Naive B cell (primary cell): Measurements from ENCODE around the gene CCDC13. TPM values are rescaled to one million over a fixed set of nuclear protein-coding genes. Genes with fewer than 3 reads are reported as not detected.

Experiments
- ATAC-seq, 2 donors: fragments of 150-1000 bp; cut with Tn5 transposase; 2 replicates each; pipeline ENCODE4 v1.10.0; 2021; ENCODE audit warnings: low read depth in 2 of 2, mild to moderate bottlenecking in 2 of 2, moderate library complexity in 2 of 2
- DNase-seq: peaks from one replicate; pipeline ENCODE4 v3.0.0; 2022
- H3K27ac Mint-ChIP-seq, 6 donors: one replicate each; pipeline ENCODE4 v1.8.0; 2020 to 2022; ENCODE audit warnings: mild to moderate bottlenecking in 6 of 6, mixed read lengths in 6 of 6, moderate library complexity in 5 of 6, inconsistent platforms in 2 of 6
- H3K27me3 Mint-ChIP-seq, 3 donors: one replicate each; pipeline ENCODE4 v1.8.0; 2021 to 2022; ENCODE audit warnings: mixed read lengths in 3 of 3, mild to moderate bottlenecking in 1 of 3
- H3K36me3 Mint-ChIP-seq, 2 donors: one replicate each; pipeline ENCODE4 v1.8.0; 2020 to 2022; ENCODE audit warnings: mixed read lengths in 2 of 2, inconsistent platforms in 1 of 2, mild to moderate bottlenecking in 1 of 2
- H3K4me1 Mint-ChIP-seq, 3 donors: one replicate each; pipeline ENCODE4 v1.8.0; 2020 to 2022; ENCODE audit warnings: mixed read lengths in 3 of 3, inconsistent platforms in 1 of 3, mild to moderate bottlenecking in 1 of 3, moderate library complexity in 1 of 3
- H3K4me3 Mint-ChIP-seq, 8 donors: one replicate each; pipeline ENCODE4 v1.8.0; 2020 to 2022; ENCODE audit warnings: mild to moderate bottlenecking in 8 of 8, mixed read lengths in 8 of 8, moderate library complexity in 8 of 8, inconsistent platforms in 2 of 8
- H3K9me3 Mint-ChIP-seq, 7 donors: one replicate each; pipeline ENCODE4 v1.8.0; 2020 to 2022; ENCODE audit warnings: mixed read lengths in 7 of 7, mild to moderate bottlenecking in 5 of 7, inconsistent platforms in 2 of 7, moderate library complexity in 1 of 7
- polyA plus RNA-seq, 6 donors: library from polyadenylated mRNA; unstranded; fragments of 300-500 nt; fragmentation: Illumina TruSeq; gene quantifications; one replicate each; pipeline ENCODE4 v1.2.3, GENCODE V29; 2021; ENCODE audit warnings: low read depth in 6 of 6

CCDC13 gene
- polyA plus RNA-seq, 6 donors from 2014 or later: 0.39 to 1.2 (median 0.56) TPM; not detected in 1

DNA sequence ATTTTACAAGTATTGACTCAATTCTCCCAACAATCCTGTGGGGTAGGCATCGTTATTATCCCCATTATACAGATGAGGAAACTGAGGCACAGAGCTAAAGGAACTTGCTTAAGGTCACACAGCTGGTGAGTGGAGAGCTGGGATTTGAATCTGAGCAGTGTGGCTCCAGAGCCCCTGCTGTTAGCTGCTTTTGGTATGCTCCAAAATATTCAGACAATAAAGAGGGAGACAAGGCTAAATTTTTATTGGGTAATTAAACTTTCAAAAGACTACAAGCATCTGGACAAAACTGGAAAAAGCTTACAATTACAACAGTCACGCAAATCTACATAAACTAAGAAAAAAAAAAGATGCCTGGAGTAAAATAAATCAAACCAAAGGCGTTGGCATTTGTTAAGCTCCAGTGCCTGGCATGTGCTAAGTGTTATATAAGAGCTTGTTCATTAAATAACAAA is 27.7 kb downstream of the CCDC13 start:
- no peaks in the 10 kb centered on the region for H3K36me3 Mint-ChIP-seq
- DNase-seq: no peak

DNA sequence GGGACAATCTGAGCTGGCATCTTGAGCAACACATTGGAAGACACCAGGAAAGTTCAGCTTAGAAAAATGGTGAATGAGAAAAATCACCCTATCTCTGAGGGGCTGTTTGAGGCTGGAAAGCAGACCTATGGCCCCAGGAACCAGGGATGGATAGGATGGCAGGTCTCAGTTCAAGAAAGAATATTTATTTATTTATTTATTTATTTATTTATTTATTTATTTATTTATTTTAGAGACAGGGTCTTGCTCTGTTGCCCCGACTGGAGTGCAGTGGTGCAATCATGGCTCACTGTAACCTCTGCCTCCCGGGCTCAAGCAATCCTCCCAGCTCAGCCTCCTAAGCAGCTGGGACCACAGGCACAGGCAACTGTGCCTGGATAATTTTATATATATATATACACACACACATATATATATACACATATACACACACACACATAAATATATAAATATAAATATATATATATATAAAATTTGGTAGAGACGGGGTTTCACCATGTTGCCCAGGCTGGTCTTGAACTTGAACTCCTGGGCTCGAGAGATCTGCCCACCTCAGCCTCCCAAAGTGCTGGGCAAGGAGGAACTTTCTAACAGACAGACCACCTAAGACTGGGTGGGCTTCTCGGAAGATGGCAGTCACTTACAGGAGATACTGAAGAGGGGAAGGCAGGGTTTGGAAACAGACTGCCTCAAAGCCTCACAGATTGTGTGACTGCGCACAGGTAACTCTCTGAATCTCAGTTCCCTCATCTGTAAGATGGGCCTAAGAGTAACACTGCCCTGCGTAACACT is 29.7 kb downstream of the CCDC13 start:
- ATAC-seq: no peak
- H3K27ac Mint-ChIP-seq: no peak overlapping the region
- peaks cover 7 to 16% (median 15%) of the 10 kb centered on the region in 3 donors for H3K4me1 Mint-ChIP-seq
- no peak overlapping the region for H3K4me3 Mint-ChIP-seq
- no peak for DNase-seq
- no peaks in the 10 kb centered on the region for H3K27me3 Mint-ChIP-seq
- peaks cover 0 to 2% (median 0%) of the 10 kb centered on the region in 7 donors for H3K9me3 Mint-ChIP-seq
- no peaks in the 10 kb centered on the region for H3K36me3 Mint-ChIP-seq

More for the DNA sequence above, 27.7 kb downstream of the CCDC13 start:
- Mint-ChIP-seq H3K4me1 (peaks cover 3 to 4% (median 3%) of the 10 kb centered on the region in 3 donors), H3K4me3 (no peak overlapping the region), H3K27ac (peak overlapping the region in 2 of 6 donors; percentile 21 to 32), H3K9me3 (no peaks in the 10 kb centered on the region), H3K27me3 (no peaks in the 10 kb centered on the region)
- ATAC-seq: no peak

DNA sequence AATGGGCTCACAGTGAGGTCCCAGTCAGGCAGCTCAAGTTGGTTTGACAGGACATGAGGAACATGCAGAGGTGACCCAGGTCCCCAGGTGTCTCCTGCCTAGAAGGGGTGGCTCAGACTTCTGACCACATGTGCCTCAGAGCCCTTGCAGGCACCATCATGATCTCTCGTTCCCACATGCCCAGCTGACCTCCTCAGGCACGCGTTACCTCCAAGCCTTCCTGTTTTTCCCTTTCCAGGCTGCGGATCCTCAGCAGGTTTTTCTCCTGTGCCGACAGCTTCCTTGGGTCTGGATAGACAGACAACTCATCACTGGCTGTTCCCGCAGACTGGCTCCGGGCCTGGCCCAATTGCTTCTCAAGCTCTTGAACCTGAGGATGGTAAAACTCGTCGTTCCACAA is 30.4 kb downstream of the CCDC13 start:
- H3K4me3 Mint-ChIP-seq: peak overlapping the region in 1 of 8 donors; percentile 63
- peaks cover 0 to 2% (median 0%) of the 10 kb centered on the region in 7 donors for H3K9me3 Mint-ChIP-seq
- ATAC-seq (no peak), DNase-seq (no peak)
- peaks cover 7 to 17% (median 16%) of the 10 kb centered on the region in 3 donors for H3K4me1 Mint-ChIP-seq
- no peaks in the 10 kb centered on the region for H3K36me3 Mint-ChIP-seq
- no peaks in the 10 kb centered on the region for H3K27me3 Mint-ChIP-seq
- H3K27ac Mint-ChIP-seq: peak overlapping the region in 1 of 6 donors; percentile 11

DNA sequence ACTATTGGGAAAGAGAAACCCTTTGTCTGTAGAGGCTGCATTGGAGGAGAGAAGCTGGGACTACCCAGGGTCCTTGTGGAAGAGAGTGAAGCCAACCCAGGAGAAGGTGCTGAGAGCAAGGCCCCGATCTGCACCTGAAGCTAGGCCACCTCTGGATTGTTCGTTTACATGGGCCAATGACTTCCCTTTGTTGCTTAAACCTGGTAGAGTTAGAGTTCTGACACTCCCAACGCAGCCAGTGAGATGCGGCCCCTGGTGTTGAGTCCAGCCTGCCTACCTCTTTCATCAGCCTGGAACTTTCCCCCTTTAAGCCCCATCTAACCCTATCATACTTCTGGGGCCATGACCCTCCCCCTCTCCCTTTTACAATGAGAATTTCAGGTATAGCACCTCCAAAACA is 30.8 kb downstream of the CCDC13 start:
- Mint-ChIP-seq H3K27me3 (no peaks in the 10 kb centered on the region), H3K27ac (no peak overlapping the region), H3K9me3 (peaks cover 0 to 2% (median 0%) of the 10 kb centered on the region in 7 donors), H3K4me1 (peaks cover 7 to 17% (median 16%) of the 10 kb centered on the region in 3 donors), H3K4me3 (no peak overlapping the region), H3K36me3 (no peaks in the 10 kb centered on the region)
- DNase-seq: no peak
- ATAC-seq: no peak

DNA sequence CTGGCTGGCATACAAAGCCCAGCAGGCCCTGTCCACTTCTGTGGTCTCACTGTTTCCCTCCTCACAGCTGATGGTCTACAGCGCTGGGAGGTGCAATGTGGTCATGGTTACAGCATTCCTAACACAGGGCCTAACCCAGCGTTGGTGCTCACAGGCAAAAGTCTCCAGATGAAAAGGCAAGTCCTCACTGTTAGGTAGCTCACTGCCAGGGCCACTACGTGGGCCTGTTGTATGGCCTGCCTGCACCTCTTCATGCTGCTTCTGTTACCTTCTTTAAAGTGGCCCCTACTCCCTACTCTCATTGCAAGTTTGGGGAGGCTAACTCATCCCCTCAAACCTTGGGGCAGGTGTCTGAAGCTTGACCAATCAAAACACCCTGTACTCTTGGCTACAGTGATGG is 31.3 kb downstream of the CCDC13 start:
- H3K9me3 Mint-ChIP-seq: peaks cover 0 to 2% (median 0%) of the 10 kb centered on the region in 7 donors
- H3K27me3 Mint-ChIP-seq: no peaks in the 10 kb centered on the region
- no peak overlapping the region for H3K4me3 Mint-ChIP-seq
- DNase-seq: no peak
- H3K36me3 Mint-ChIP-seq: no peaks in the 10 kb centered on the region
- H3K4me1 Mint-ChIP-seq: peaks cover 7 to 17% (median 16%) of the 10 kb centered on the region in 3 donors
- no peak for ATAC-seq
- peak overlapping the region in 1 of 6 donors; percentile 8 for H3K27ac Mint-ChIP-seq

DNA sequence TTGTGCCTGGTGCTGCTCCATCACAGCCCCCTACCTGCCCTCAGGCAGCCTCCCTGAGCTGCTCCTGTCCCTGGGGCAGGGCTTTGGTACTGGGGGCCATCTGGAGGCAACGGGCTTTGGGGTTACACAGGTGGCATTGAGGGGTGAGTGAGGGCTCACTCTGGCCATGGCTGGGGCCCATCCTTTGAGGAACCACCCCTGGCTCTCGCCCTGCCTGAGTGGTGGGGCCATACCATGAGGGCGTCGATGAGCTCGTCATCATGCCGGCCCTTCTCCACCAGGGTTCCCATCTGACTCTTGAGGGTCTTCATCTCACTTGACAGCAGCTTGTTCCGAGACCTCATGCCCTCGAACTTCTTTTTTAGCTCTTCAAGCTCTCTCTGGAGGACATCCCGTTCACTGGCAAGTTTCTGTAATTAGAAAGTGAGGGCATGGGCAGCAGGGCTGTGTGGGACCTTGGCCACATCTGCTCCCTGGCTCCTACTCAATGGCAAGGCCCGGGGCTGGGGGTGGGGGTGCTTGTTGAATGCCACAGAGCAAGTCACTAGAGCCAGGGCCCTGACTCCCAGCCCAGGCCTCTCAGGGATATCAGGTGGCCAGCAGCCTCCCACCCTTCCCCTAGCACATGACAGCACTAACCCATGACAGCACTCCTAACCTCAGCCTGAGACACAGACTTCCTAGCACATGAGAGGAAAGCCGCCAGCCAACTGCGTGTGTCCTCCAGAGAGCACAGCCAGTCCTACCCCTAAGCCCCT is 33.5 kb downstream of the CCDC13 start:
- H3K4me1 Mint-ChIP-seq: peaks cover 7 to 17% (median 16%) of the 10 kb centered on the region in 3 donors

DNA sequence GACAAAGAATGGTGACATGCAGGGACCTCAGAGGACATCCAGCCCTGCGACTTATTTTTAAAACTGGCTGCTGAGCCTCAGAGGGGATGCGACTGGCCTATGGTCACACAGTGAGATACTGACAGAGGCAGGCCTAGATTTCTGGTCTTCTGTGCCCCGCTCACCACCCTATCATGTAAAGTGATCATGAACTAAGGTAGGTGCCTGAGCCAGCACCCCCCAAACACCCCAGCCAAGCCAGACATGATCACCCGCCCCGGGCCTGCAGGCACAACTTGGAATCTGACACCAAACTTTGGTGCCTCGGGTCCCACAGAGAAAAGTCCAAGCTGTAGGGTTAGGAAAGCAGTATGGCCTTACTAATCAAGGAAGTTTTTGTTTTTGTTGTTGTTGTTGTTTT is 36.5 kb downstream of the CCDC13 start:
- no peak overlapping the region for H3K27ac Mint-ChIP-seq
- H3K36me3 Mint-ChIP-seq: no peaks in the 10 kb centered on the region
- H3K4me3 Mint-ChIP-seq: no peak overlapping the region

More for the DNA sequence above, 33.5 kb downstream of the CCDC13 start:
- H3K27me3 Mint-ChIP-seq: no peaks in the 10 kb centered on the region
- H3K9me3 Mint-ChIP-seq: peaks cover 0 to 2% (median 0%) of the 10 kb centered on the region in 7 donors
- DNase-seq: no peak
- H3K36me3 Mint-ChIP-seq: no peaks in the 10 kb centered on the region
- no peak for ATAC-seq
- H3K27ac Mint-ChIP-seq: peak overlapping the region in 2 of 6 donors; percentile 62 to 87
- no peak overlapping the region for H3K4me3 Mint-ChIP-seq

DNA sequence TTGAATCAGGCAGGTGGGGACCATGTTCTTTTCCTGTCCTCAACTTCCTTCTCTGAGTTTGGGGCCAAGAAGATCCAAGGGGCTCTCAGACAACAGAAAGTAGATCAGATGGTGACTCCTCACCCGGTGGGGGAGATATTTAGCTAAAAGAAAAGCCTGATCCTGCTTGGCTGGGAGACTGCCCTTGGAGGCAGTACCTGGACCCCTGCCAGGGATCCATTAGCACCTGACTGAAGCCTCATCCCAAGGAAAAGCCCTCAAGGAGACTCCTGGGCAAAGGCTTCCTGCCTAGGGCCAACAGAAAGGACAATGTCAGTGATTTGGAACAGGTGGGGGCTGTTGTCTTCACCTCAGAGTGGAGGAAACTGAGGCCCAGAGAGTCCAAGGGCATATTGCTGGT is 37.0 kb downstream of the CCDC13 start:
- DNase-seq: no peak
- Mint-ChIP-seq H3K4me3 (no peak overlapping the region), H3K27ac (no peak overlapping the region), H3K4me1 (peaks cover 7 to 16% (median 13%) of the 10 kb centered on the region in 3 donors), H3K9me3 (peaks cover 0 to 2% (median 0%) of the 10 kb centered on the region in 7 donors), H3K36me3 (no peaks in the 10 kb centered on the region), H3K27me3 (no peaks in the 10 kb centered on the region)
- no peak for ATAC-seq

More for the DNA sequence above, 36.5 kb downstream of the CCDC13 start:
- H3K9me3 Mint-ChIP-seq: peaks cover 0 to 2% (median 0%) of the 10 kb centered on the region in 7 donors
- peaks cover 7 to 16% (median 13%) of the 10 kb centered on the region in 3 donors for H3K4me1 Mint-ChIP-seq
- no peaks in the 10 kb centered on the region for H3K27me3 Mint-ChIP-seq
- DNase-seq: no peak
- no peak for ATAC-seq

DNA sequence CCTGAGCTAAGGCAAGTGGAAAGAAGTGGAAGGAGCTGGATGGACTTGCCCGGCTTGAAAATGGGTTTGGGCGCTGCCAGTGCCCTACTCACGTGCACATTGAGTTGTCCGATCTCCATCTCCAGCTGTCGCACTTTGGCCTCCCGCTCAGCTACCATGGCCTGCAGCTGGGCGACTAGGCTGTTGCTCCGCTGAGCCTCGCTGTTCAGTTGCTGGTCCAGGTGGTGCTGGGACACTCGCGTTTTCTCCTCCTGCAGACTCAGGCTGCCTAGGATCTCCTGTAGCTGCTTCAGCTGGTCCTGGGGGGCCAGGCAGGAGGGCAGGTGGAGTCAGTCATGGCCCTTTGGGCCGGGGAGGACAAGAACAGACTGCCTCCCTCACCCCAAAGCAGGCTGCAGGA is 37.4 kb downstream of the CCDC13 start:
- Mint-ChIP-seq H3K4me3 (no peak overlapping the region), H3K9me3 (peaks cover 0 to 2% (median 0%) of the 10 kb centered on the region in 7 donors), H3K4me1 (peaks cover 7 to 16% (median 13%) of the 10 kb centered on the region in 3 donors), H3K27me3 (no peaks in the 10 kb centered on the region), H3K27ac (no peak overlapping the region), H3K36me3 (no peaks in the 10 kb centered on the region)
- ATAC-seq: no peak
- DNase-seq: no peak

DNA sequence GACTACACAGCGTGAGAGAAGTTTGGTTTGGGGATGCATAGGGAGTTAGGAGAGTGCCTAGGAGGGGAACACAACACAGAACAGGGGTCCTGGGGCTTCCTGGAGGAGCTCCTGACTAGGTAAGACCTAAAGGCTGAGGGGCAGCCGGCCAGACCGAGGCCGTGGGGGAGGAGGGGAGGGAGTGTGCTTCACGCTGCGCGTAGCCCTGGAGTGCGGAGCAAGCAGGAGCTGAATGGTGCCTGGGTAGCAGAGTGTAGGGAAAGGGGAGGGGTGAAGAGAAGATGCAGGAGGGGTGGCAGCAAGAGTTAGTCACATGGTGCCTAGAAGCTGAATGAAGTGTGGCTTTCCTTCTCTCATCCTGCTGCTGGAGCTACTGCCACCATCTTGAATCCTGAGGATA is 38.0 kb downstream of the CCDC13 start:
- Mint-ChIP-seq H3K4me1 (peaks cover 7 to 16% (median 13%) of the 10 kb centered on the region in 3 donors), H3K27ac (peak overlapping the region in 1 of 6 donors; percentile 65), H3K9me3 (peaks cover 0 to 2% (median 0%) of the 10 kb centered on the region in 7 donors), H3K4me3 (no peak overlapping the region), H3K27me3 (no peaks in the 10 kb centered on the region), H3K36me3 (no peaks in the 10 kb centered on the region)
- DNase-seq: no peak
- ATAC-seq: no peak

DNA sequence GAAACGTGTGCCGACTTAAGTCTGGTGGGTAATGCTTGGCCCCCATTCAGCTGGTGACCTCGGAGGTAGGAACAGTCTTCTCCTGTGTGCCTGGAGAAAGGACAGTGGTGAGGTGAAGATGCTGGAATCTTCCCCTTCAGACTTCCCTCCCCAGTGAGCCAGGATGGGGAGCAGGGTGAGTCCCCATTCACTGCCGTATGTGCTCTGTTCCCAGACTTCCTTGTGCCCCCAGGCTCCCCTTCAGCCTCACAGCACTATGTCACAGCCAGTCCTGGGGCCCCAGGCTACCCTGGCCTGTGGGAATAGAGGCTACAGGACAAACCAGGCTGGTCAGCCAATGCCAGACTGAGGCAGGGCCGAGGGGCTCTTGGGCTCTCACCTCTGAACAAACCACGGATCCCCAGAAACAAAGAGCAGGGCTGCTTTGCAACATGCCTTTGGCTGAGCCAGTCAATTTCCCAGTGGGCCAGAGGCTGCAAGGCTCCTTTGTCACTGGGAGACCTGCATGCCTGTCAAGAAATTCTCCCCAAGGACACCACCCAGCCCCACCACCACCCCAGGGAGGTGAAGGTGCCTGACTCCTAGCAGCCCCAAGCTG is 38.7 kb downstream of the CCDC13 start:
- Mint-ChIP-seq H3K36me3 (no peaks in the 10 kb centered on the region), H3K4me1 (peaks cover 7 to 11% (median 9%) of the 10 kb centered on the region in 3 donors), H3K27ac (peak overlapping the region in 1 of 6 donors; percentile 37), H3K9me3 (peaks cover 0 to 2% (median 0%) of the 10 kb centered on the region in 7 donors), H3K27me3 (peaks cover 0 to 4% (median 0%) of the 10 kb centered on the region in 3 donors), H3K4me3 (no peak overlapping the region)
- ATAC-seq (no peak), DNase-seq (no peak)

DNA sequence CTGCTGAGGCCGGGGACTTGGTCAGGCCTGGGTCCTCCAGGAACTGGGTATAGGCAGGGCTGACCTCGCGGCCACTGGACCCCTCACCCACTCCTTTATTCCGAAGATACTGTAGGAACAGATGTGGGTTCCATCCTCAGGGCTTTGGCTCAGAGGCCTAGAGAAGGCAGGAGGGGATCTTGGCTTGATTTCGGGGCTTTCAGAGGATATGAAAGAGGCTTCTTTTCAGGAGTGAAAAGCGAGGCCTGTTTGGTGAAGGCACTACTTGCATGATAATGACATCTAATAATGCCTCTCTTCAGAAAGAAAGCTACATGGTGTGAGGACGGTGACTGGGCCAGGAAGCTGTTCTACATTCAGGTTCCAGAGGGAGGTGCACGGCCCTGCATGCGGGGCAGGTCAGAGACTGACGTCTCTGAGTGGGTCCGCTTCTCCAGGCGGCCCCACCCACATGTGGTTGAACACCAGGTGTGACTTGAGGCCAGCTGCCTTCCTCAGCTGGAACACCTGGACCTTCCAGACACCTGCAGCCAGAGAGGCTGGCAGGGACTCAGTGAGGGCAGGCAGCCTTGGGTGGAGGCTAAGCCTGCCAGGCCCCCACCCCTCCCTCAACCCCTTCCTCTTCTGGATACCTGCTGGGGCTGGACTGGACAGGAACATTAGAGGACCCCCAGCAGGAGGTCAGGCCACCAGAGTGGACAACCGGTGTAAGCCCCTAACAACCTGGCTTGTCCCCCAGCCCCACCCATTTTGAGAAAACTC is 39.4 kb downstream of the CCDC13 start:
- Mint-ChIP-seq H3K9me3 (peaks cover 0 to 2% (median 0%) of the 10 kb centered on the region in 7 donors), H3K27ac (peak overlapping the region in 1 of 6 donors; percentile 75), H3K4me3 (no peak overlapping the region), H3K27me3 (peaks cover 0 to 5% (median 0%) of the 10 kb centered on the region in 3 donors), H3K36me3 (no peaks in the 10 kb centered on the region), H3K4me1 (peaks cover 3 to 4% (median 3%) of the 10 kb centered on the region in 3 donors)
- DNase-seq (no peak), ATAC-seq (no peak)
